GM23338 (cell line): Measurements from ENCODE around the gene GYS2. TPM values are rescaled to one million over a fixed set of nuclear protein-coding genes. Genes with fewer than 3 reads are reported as not detected.

Source experiments
- ATAC-seq: fragments of 200-7000 bp; cut with Tn5 transposase; 3 replicates; pipeline ENCODE4 v1.9.1; 2020
- DNase-seq: peaks from one replicate; pipeline ENCODE4 v3.0.0-alpha.2; 2015; ENCODE audit warnings: low spot score
- H2AFZ ChIP-seq: fragments of 200-600 bp; sonication (generic); 2 replicates; pipeline ENCODE4 v1.8.0; 2016; ENCODE audit warnings: antibody characterized with exemption, mild to moderate bottlenecking, moderate library complexity
- H3F3A ChIP-seq: fragments of 200-600 bp; sonication (generic); replicated peaks from 2 replicates; pipeline ENCODE4 v1.8.0; 2017; ENCODE audit warnings: antibody characterized with exemption, mixed run types, low read depth
- H3K27ac ChIP-seq: fragments of 200-600 bp; sonication (generic); 2 replicates; pipeline ENCODE4 v1.6.1; 2016; ENCODE audit warnings: low read depth
- H3K27me3 ChIP-seq: fragments of 200-600 bp; sonication (generic); 2 replicates; pipeline ENCODE4 v1.8.0; 2016; ENCODE audit warnings: mild to moderate bottlenecking, mixed run types, moderate library complexity; ENCODE audit not compliant: insufficient read depth
- H3K36me3 ChIP-seq: fragments of 200-600 bp; sonication (generic); 2 replicates; pipeline ENCODE4 v1.8.0; 2016; ENCODE audit warnings: mild to moderate bottlenecking; ENCODE audit not compliant: insufficient read depth
- H3K4me1 ChIP-seq: fragments of 200-600 bp; sonication (generic); 2 replicates; pipeline ENCODE4 v1.8.0; 2016; ENCODE audit warnings: mild to moderate bottlenecking, moderate library complexity; ENCODE audit not compliant: insufficient read depth
- H3K4me2 ChIP-seq: fragments of 200-600 bp; sonication (generic); 2 replicates; pipeline ENCODE4 v1.7.1; 2017; ENCODE audit warnings: mixed run types
- H3K4me3 ChIP-seq: fragments of 200-600 bp; sonication (generic); 2 replicates; pipeline ENCODE4 v1.6.1; 2016; ENCODE audit warnings: mixed run types
- H3K79me2 ChIP-seq: fragments of 200-600 bp; sonication (generic); replicated peaks from 2 replicates; pipeline ENCODE4 v1.8.0; 2017; ENCODE audit warnings: mild to moderate bottlenecking; ENCODE audit not compliant: insufficient read depth
- H3K9me2 ChIP-seq: fragments of 200-600 bp; sonication (generic); 2 replicates; pipeline ENCODE4 v1.8.0; 2017; ENCODE audit not compliant: insufficient read depth
- H4K20me1 ChIP-seq: fragments of 200-600 bp; sonication (generic); replicated peaks from 2 replicates; pipeline ENCODE4 v1.8.0; 2017; ENCODE audit warnings: mild to moderate bottlenecking; ENCODE audit not compliant: insufficient read depth
- H3K27ac Mint-ChIP-seq: 2 replicates; pipeline ENCODE4 v1.8.0; 2020; ENCODE audit warnings: inconsistent platforms, mild to moderate bottlenecking, moderate library complexity, mixed read lengths
- H3K27me3 Mint-ChIP-seq: 3 replicates; pipeline ENCODE4 v1.8.0; 2022; ENCODE audit warnings: low read depth, mild to moderate bottlenecking, moderate library complexity, mixed read lengths, inconsistent platforms; ENCODE audit not compliant: insufficient read depth, poor library complexity
- H3K36me3 Mint-ChIP-seq: 3 replicates; pipeline ENCODE4 v1.8.0; 2021; ENCODE audit warnings: low read depth, mild to moderate bottlenecking, inconsistent platforms, moderate library complexity, mixed read lengths
- H3K4me1 Mint-ChIP-seq: 3 replicates; pipeline ENCODE4 v1.8.0; 2020; ENCODE audit warnings: mild to moderate bottlenecking, inconsistent platforms, mixed read lengths
- H3K4me3 Mint-ChIP-seq: 3 replicates; pipeline ENCODE4 v1.8.0; 2021; ENCODE audit warnings: moderate library complexity, mild to moderate bottlenecking, inconsistent platforms, mixed read lengths
- H3K9me3 Mint-ChIP-seq: 3 replicates; pipeline ENCODE4 v1.8.0; 2020; ENCODE audit warnings: moderate library complexity, mild to moderate bottlenecking, inconsistent platforms, mixed read lengths
- CREB1 ChIP-seq: fragments of 250-450 bp; sonication (Bioruptor Pico); IDR thresholded peaks from 2 replicates; pipeline ENCODE4 v1.5.0; 2020; ENCODE audit warnings: low read depth, mild to moderate bottlenecking, moderate library complexity
- EZH2 ChIP-seq: fragments of 200-600 bp; sonication (generic); IDR thresholded peaks from one replicate; pipeline ENCODE4 v1.8.0; 2017; ENCODE audit warnings: antibody characterized with exemption, mild to moderate bottlenecking, low read depth; ENCODE audit not compliant: unreplicated experiment
- EZH2phosphoT487 ChIP-seq: fragments of 200-600 bp; sonication (generic); IDR thresholded peaks from one replicate; pipeline ENCODE4 v1.8.1; 2018; ENCODE audit warnings: antibody characterized with exemption; ENCODE audit not compliant: unreplicated experiment
- JUNB ChIP-seq: IDR thresholded peaks from one replicate; pipeline ENCODE4 v1.6.1; 2016; ENCODE audit warnings: antibody characterized with exemption; ENCODE audit not compliant: unreplicated experiment
- NANOG ChIP-seq: IDR thresholded peaks from 2 replicates; pipeline ENCODE4 v1.6.1; 2016; ENCODE audit warnings: antibody characterized with exemption, borderline replicate concordance
- POLR2AphosphoS5 ChIP-seq: IDR thresholded peaks from 2 replicates; pipeline ENCODE4 v1.6.1; 2016; ENCODE audit warnings: antibody characterized with exemption, low read depth
- STAT1 ChIP-seq: IDR thresholded peaks from one replicate; pipeline ENCODE4 v1.6.1; 2016; ENCODE audit warnings: antibody characterized with exemption; ENCODE audit not compliant: unreplicated experiment
- ZNF331 ChIP-seq: fragments of 250-450 bp; sonication (Bioruptor Pico); IDR thresholded peaks from 2 replicates; pipeline ENCODE4 v1.5.0; 2020; ENCODE audit warnings: low read depth, mild to moderate bottlenecking, moderate library complexity
- polyA plus RNA-seq: library from polyadenylated mRNA; unstranded; fragments of >200 nt; fragmentation: Nextera tagmentation; extraction: Ambion mirVana; gene quantifications from 2 replicates; pipeline ENCODE4 v1.2.1, GENCODE V29; 2016
- total RNA-seq: library from RNA; depleted of rRNA; stranded (reverse); fragments of >200 nt; shearing (Covaris generic); gene quantifications from 2 replicates; pipeline ENCODE4 v1.2.3, GENCODE V29; 2014
- TF ChIP-seq, protein P1 (sequence below): IDR thresholded peaks from one replicate; pipeline ENCODE4 v1.6.1; 2018; ENCODE audit warnings: antibody characterized with exemption; ENCODE audit not compliant: unreplicated experiment
- TF ChIP-seq, protein P2 (sequence below): IDR thresholded peaks from 2 replicates; pipeline ENCODE4 v1.6.1; 2016; ENCODE audit warnings: antibody characterized with exemption
- TF ChIP-seq, protein P3 (sequence below), 2 experiments: fragments of 200-600 bp in 1 of 2; sonication (generic) in 1 of 2; conservative IDR thresholded peaks; 2 replicates each; pipeline versions ENCODE4 v1.5.1 to v1.6.1; 2016 to 2017; ENCODE audit warnings: antibody characterized with exemption in 2 of 2, low read depth in 2 of 2, mild to moderate bottlenecking in 2 of 2, moderate library complexity in 1 of 2

The GYS2 gene
- total and polyA plus RNA-seq, 2 experiments from 2014 or later = not detected

DNA sequence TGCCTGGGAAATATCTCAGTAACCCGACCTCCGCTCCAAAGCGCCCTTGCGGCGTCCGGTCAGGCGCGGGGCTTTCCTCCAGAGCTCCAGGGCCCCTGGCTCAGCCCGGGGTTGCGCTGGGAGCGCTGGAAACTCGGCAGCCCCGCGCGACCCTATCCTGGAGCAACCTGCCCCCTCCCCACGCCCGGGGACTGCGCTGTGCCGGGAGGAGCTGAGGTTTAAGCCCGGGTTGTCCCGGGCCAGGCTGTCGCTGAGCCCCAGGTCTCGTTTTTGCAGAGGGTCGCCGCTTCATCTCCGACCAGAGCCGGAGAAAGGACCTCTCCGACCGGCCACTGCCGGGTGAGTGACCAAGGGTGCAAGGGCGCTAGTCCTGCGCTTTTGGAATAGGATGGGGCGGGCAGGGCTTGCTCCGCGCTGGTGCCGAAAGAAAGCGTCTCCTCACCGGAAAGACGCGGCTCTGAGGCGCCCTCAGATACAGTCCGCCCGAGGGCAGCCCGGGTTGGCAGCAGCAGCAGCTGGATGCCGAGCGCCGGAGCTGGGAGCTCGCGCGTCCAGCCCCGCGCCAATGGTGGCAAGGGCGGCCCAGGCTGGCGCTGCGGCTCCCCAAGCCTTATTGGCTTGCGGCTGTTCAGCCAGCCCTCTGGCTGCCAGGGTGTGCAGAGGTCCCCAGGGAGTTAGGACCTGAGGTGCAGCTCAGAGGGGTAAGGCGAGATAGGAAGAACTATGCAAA is 77.0 kb downstream of the GYS2 start:
- no peaks in the 10 kb centered on the region for H3K36me3 Mint-ChIP-seq
- no peak overlapping the region for H3K27ac Mint-ChIP-seq
- no peaks in the 10 kb centered on the region for H3K79me2 ChIP-seq
- peak overlapping the region; percentile 83 for H3K4me2 ChIP-seq
- H3K27ac ChIP-seq = no peak overlapping the region
- H3K4me3 Mint-ChIP-seq = peak overlapping the region; percentile 75
- peaks cover 5% of the 10 kb centered on the region for H3K4me1 ChIP-seq
- H3F3A ChIP-seq = no peaks in the 10 kb centered on the region
- H3K4me1 Mint-ChIP-seq = peaks cover 12% of the 10 kb centered on the region; the same call in 2 of the 3 replicates
- H3K9me2 ChIP-seq = no peaks in the 10 kb centered on the region
- H3K27me3 Mint-ChIP-seq = peaks cover 17% of the 10 kb centered on the region
- DNase-seq (peak; percentile 85), ATAC-seq (peak; percentile 95)
- peak overlapping the region; percentile 80 for H3K4me3 ChIP-seq
- H3K27me3 ChIP-seq = peaks cover 62% of the 10 kb centered on the region
- peaks cover 3% of the 10 kb centered on the region; the same call in 1 of the 3 replicates for H3K9me3 Mint-ChIP-seq
- H3K36me3 ChIP-seq = no peaks in the 10 kb centered on the region
- TF ChIP-seq EZH2phosphoT487 (no peak), POLR2AphosphoS5 (peak; percentile 51; the same call in 1 of the 2 replicates), CREB1 (CRISPR knock-in tag) (0 out of 2 replicates have a peak, but pooled peaks have one; percentile 34), NANOG (no peak), JUNB (no peak), ZNF331 (CRISPR knock-in tag) (no peak)
- TF ChIP-seq, protein P1, sequence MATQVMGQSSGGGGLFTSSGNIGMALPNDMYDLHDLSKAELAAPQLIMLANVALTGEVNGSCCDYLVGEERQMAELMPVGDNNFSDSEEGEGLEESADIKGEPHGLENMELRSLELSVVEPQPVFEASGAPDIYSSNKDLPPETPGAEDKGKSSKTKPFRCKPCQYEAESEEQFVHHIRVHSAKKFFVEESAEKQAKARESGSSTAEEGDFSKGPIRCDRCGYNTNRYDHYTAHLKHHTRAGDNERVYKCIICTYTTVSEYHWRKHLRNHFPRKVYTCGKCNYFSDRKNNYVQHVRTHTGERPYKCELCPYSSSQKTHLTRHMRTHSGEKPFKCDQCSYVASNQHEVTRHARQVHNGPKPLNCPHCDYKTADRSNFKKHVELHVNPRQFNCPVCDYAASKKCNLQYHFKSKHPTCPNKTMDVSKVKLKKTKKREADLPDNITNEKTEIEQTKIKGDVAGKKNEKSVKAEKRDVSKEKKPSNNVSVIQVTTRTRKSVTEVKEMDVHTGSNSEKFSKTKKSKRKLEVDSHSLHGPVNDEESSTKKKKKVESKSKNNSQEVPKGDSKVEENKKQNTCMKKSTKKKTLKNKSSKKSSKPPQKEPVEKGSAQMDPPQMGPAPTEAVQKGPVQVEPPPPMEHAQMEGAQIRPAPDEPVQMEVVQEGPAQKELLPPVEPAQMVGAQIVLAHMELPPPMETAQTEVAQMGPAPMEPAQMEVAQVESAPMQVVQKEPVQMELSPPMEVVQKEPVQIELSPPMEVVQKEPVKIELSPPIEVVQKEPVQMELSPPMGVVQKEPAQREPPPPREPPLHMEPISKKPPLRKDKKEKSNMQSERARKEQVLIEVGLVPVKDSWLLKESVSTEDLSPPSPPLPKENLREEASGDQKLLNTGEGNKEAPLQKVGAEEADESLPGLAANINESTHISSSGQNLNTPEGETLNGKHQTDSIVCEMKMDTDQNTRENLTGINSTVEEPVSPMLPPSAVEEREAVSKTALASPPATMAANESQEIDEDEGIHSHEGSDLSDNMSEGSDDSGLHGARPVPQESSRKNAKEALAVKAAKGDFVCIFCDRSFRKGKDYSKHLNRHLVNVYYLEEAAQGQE = no peak
- H4K20me1 ChIP-seq = no peaks in the 10 kb centered on the region
- H2AFZ ChIP-seq = peak overlapping the region; percentile 87

DNA sequence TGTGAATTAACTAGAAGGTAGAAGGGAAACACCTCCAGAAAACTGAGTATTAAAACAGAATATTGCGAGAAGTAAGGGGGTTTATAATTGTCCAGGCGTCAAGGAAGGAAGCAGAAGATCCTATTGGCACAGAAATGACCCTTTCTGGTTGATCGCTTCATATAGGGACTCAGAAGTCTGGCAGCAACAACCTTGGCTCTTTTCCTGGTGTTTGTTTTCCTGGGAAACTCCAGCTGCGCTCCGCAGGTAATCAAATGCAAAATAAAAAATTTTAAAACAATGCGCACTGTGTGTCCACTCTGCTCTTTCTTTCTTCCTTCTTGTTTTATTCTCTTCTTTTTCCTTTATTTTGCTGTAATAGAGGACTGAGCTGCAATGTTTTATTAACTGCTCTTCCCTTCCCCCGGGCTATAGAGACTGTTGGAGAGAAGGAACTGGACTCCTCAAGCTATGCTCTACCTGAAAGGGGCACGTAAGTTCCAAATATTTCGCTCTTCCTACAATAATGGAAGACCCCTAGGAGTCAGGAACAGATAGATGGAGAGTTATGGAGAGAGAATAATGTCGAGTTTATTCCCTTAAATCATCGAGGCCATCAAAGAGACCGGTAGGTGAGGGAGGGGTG is 77.8 kb downstream of the GYS2 start:
- no peak overlapping the region for H3K27ac Mint-ChIP-seq
- no peak overlapping the region for H3K27ac ChIP-seq
- H3K9me2 ChIP-seq = no peaks in the 10 kb centered on the region
- peaks cover 5% of the 10 kb centered on the region for H3K4me1 ChIP-seq
- peak overlapping the region; percentile 80 for H3K4me3 ChIP-seq
- no peaks in the 10 kb centered on the region for H3F3A ChIP-seq
- H3K27me3 ChIP-seq = peaks cover 62% of the 10 kb centered on the region
- peak overlapping the region; percentile 87 for H2AFZ ChIP-seq
- TF ChIP-seq, protein P2, sequence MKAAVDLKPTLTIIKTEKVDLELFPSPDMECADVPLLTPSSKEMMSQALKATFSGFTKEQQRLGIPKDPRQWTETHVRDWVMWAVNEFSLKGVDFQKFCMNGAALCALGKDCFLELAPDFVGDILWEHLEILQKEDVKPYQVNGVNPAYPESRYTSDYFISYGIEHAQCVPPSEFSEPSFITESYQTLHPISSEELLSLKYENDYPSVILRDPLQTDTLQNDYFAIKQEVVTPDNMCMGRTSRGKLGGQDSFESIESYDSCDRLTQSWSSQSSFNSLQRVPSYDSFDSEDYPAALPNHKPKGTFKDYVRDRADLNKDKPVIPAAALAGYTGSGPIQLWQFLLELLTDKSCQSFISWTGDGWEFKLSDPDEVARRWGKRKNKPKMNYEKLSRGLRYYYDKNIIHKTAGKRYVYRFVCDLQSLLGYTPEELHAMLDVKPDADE = no peak
- TF ChIP-seq, protein P3, sequence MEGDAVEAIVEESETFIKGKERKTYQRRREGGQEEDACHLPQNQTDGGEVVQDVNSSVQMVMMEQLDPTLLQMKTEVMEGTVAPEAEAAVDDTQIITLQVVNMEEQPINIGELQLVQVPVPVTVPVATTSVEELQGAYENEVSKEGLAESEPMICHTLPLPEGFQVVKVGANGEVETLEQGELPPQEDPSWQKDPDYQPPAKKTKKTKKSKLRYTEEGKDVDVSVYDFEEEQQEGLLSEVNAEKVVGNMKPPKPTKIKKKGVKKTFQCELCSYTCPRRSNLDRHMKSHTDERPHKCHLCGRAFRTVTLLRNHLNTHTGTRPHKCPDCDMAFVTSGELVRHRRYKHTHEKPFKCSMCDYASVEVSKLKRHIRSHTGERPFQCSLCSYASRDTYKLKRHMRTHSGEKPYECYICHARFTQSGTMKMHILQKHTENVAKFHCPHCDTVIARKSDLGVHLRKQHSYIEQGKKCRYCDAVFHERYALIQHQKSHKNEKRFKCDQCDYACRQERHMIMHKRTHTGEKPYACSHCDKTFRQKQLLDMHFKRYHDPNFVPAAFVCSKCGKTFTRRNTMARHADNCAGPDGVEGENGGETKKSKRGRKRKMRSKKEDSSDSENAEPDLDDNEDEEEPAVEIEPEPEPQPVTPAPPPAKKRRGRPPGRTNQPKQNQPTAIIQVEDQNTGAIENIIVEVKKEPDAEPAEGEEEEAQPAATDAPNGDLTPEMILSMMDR (conservative IDR thresholded peaks at IDR 0.05; ENCODE audit: low read depth in 2 of 2) = no peak
- TF ChIP-seq, protein P1 = no peak
- TF ChIP-seq POLR2AphosphoS5 (no peak), ZNF331 (CRISPR knock-in tag) (no peak), STAT1 (no peak), EZH2 (no peak)
- H3K36me3 Mint-ChIP-seq = no peaks in the 10 kb centered on the region
- H3K4me3 Mint-ChIP-seq = peak overlapping the region; percentile 75
- peaks cover 17% of the 10 kb centered on the region for H3K27me3 Mint-ChIP-seq
- ATAC-seq (peak; percentile 9), DNase-seq (peak; percentile 12)
- H3K79me2 ChIP-seq = no peaks in the 10 kb centered on the region
- peak overlapping the region; percentile 83 for H3K4me2 ChIP-seq
- no peaks in the 10 kb centered on the region for H4K20me1 ChIP-seq
- H3K9me3 Mint-ChIP-seq = peaks cover 3% of the 10 kb centered on the region; the same call in 1 of the 3 replicates
- H3K4me1 Mint-ChIP-seq = peaks cover 12% of the 10 kb centered on the region; the same call in 2 of the 3 replicates
- H3K36me3 ChIP-seq = no peaks in the 10 kb centered on the region
